HepG2 (cell line): Measurements from ENCODE around the gene TFEB. TPM values are rescaled to one million over a fixed set of nuclear protein-coding genes. Genes with fewer than 3 reads are reported as not detected.

ENCODE experiments used
- AGO2 ChIP-seq: fragments of 200-400 bp; formaldehyde crosslinking; optimal IDR thresholded peaks from 2 replicates; pipeline ENCODE3; 2017; ENCODE audit warnings: mild to moderate bottlenecking, low read depth, low read length, moderate library complexity
- AHR ChIP-seq: IDR thresholded peaks from 2 replicates; pipeline ENCODE4 v1.6.1; 2018; ENCODE audit warnings: missing genetic modification reagents, missing compliant biosample characterization
- HCFC1 ChIP-seq: fragments of 150-350 bp; IDR thresholded peaks from 2 replicates; pipeline ENCODE4 v1.6.1; 2014; ENCODE audit warnings: low read depth, low read length
- KDM1A ChIP-seq: IDR thresholded peaks from 2 replicates; pipeline ENCODE4 v1.6.1; 2016; ENCODE audit warnings: missing compliant biosample characterization
- KLF11 ChIP-seq: IDR thresholded peaks from 2 replicates; pipeline ENCODE4 v1.6.1; 2016; ENCODE audit warnings: missing compliant biosample characterization
- MBNL3 ChIP-seq: fragments of 250-450 bp; sonication (Bioruptor Pico); conservative IDR thresholded peaks from 2 replicates; pipeline ENCODE4 v1.8.0; 2022; ENCODE audit warnings: mild to moderate bottlenecking, inconsistent platforms
- MXD3 ChIP-seq: IDR thresholded peaks from 2 replicates; pipeline ENCODE4 v1.6.1; 2016; ENCODE audit warnings: mild to moderate bottlenecking, missing biosample characterization, missing genetic modification reagents
- NR0B2 ChIP-seq: sonication (generic); formaldehyde crosslinking; IDR thresholded peaks from 2 replicates; pipeline ENCODE4 v1.4.0; 2020; ENCODE audit warnings: mild to moderate bottlenecking, missing genetic modification reagents
- RBM39 ChIP-seq: fragments of 200-400 bp; formaldehyde crosslinking; IDR thresholded peaks from one replicate; pipeline ENCODE4 v1.6.1; 2018; ENCODE audit warnings: antibody characterized with exemption, mild to moderate bottlenecking, low read depth, low read length; ENCODE audit not compliant: poor library complexity, severe bottlenecking
- TFAP4 ChIP-seq: sonication (generic); IDR thresholded peaks from 2 replicates; pipeline ENCODE4 v1.6.1; 2016; ENCODE audit warnings: low read depth, borderline replicate concordance
- THAP11 ChIP-seq: IDR thresholded peaks from 2 replicates; pipeline ENCODE4 v1.6.1; 2016; ENCODE audit warnings: missing biosample characterization, missing genetic modification reagents
- ZBTB44 ChIP-seq: sonication (generic); formaldehyde crosslinking; IDR thresholded peaks from 2 replicates; pipeline ENCODE4 v1.4.0; 2020; ENCODE audit warnings: missing genetic modification reagents
- ZFP41 ChIP-seq: sonication (generic); formaldehyde crosslinking; IDR thresholded peaks from 2 replicates; pipeline ENCODE4 v1.4.0; 2020; ENCODE audit warnings: mild to moderate bottlenecking, missing genetic modification reagents, borderline replicate concordance
- ZFY ChIP-seq: sonication (generic); formaldehyde crosslinking; IDR thresholded peaks from 2 replicates; pipeline ENCODE4 v1.4.0; 2020; ENCODE audit warnings: missing genetic modification reagents
- ZNF383 ChIP-seq: sonication (generic); formaldehyde crosslinking; IDR thresholded peaks from 2 replicates; pipeline ENCODE4 v1.4.0; 2020; ENCODE audit warnings: missing genetic modification reagents, mild to moderate bottlenecking, borderline replicate concordance
- ZNF547 ChIP-seq: sonication (generic); formaldehyde crosslinking; IDR thresholded peaks from 2 replicates; pipeline ENCODE4 v1.5.1; 2020; ENCODE audit warnings: mild to moderate bottlenecking, missing genetic modification reagents
- ZNF558 ChIP-seq: sonication (generic); formaldehyde crosslinking; IDR thresholded peaks from 2 replicates; pipeline ENCODE4 v1.9.0; 2022; ENCODE audit warnings: mild to moderate bottlenecking, missing genetic modification reagents, borderline replicate concordance
- ZNF562 ChIP-seq: sonication (generic); formaldehyde crosslinking; IDR thresholded peaks from 2 replicates; pipeline ENCODE4 v1.8.0; 2022; ENCODE audit warnings: missing genetic modification reagents, borderline replicate concordance
- ZNF891 ChIP-seq: sonication (generic); formaldehyde crosslinking; IDR thresholded peaks from 2 replicates; pipeline ENCODE4 v1.5.0; 2020; ENCODE audit warnings: mild to moderate bottlenecking, missing genetic modification reagents
- polyA plus RNA-seq, 8 experiments: library from polyadenylated mRNA; depleted of rRNA in 3 of 8; stranded (reverse) in 7 of 8; unstranded in 1 of 8; fragments of >200 nt; fragmentation: Illumina TruSeq in 4 of 8; extraction: Trizol in 4 of 8; gene quantifications; 2 replicates each; pipeline versions ENCODE4 v1.2.1 to v1.2.3, GENCODE V29; 2011 to 2016; ENCODE audit warnings: low read depth in 4 of 8, missing spikeins in 1 of 8, mixed read lengths in 1 of 8; ENCODE audit not compliant: insufficient read depth in 1 of 8
- total RNA-seq, 5 experiments: library from RNA; depleted of rRNA; stranded (reverse); fragments of >200 nt; fragmentation: Illumina TruSeq; extraction: Trizol; gene quantifications; 2 replicates each; pipeline ENCODE4 v1.2.3, GENCODE V29; 2016; ENCODE audit warnings: low read depth in 1 of 5
- TF ChIP-seq, protein P1 (sequence below): sonication (generic); formaldehyde crosslinking; IDR thresholded peaks from 2 replicates; pipeline ENCODE4 v1.8.0; 2022; ENCODE audit warnings: missing genetic modification reagents, mild to moderate bottlenecking, borderline replicate concordance
- TF ChIP-seq, protein P2 (sequence below): sonication (generic); formaldehyde crosslinking; IDR thresholded peaks from 2 replicates; pipeline ENCODE4 v1.4.0; 2020; ENCODE audit warnings: missing genetic modification reagents, mild to moderate bottlenecking, borderline replicate concordance

The TFEB gene
- total and polyA plus RNA-seq, 2 of the 13 experiments (the other 11 are each of a cell fraction or from before 2014, with no cell fraction given), result 13.3 to 18.7 TPM

DNA sequence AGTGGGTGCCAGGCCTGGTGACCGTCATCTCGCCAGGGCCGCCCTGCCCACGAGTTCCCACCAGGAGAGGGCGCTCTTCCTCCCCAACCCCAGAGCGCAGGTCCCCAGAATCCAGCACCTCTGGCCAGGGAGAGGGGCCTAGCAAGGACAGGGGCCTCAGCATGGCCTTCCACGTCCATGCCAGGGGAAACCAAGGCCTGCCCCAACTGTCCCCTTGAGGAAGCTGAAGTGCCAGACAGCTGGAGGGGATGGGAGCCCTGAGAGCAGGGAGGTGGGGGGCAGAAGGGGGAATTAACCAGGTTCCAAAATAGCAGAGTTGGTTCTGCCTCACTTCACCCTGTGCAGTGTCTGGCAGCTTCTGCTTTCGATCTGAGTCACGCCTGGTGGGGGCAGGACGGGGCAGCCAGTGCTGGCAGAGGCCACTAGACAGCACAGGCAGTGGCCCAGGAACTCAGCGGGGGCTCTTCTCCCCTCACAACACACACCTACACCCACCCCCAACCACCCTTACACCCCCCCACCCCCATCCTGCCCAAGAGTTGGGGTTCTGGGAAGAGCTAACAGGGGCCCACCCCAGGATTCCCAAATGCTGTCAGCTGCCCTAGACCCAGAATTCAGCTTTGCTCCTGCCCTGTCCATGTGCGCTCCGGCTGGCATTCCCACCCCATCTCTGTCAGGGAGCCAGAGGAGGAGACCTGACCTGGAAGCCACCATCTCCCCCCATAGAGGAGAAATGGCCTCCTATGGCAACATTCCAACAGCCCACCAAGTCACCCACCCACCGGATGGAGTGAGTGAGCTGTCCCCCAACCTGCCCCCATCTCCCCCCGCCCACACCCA is 29.2 kb downstream of the TFEB start (continued):
- peak; percentile 29; the same call in 1 of the 2 replicates for TF ChIP-seq HCFC1
- no peak for TF ChIP-seq KDM1A (CRISPR knock-in tag)
- peak; percentile 34; the same call in 1 of the 2 replicates for TF ChIP-seq ZNF547
- TF ChIP-seq, protein P1, sequence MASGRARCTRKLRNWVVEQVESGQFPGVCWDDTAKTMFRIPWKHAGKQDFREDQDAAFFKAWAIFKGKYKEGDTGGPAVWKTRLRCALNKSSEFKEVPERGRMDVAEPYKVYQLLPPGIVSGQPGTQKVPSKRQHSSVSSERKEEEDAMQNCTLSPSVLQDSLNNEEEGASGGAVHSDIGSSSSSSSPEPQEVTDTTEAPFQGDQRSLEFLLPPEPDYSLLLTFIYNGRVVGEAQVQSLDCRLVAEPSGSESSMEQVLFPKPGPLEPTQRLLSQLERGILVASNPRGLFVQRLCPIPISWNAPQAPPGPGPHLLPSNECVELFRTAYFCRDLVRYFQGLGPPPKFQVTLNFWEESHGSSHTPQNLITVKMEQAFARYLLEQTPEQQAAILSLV (CRISPR knock-in tag), result peak; percentile 68; the same call in 1 of the 2 replicates
- TF ChIP-seq TFAP4, result no peak; the same call in none of the 2 replicates
- TF ChIP-seq, protein P2, sequence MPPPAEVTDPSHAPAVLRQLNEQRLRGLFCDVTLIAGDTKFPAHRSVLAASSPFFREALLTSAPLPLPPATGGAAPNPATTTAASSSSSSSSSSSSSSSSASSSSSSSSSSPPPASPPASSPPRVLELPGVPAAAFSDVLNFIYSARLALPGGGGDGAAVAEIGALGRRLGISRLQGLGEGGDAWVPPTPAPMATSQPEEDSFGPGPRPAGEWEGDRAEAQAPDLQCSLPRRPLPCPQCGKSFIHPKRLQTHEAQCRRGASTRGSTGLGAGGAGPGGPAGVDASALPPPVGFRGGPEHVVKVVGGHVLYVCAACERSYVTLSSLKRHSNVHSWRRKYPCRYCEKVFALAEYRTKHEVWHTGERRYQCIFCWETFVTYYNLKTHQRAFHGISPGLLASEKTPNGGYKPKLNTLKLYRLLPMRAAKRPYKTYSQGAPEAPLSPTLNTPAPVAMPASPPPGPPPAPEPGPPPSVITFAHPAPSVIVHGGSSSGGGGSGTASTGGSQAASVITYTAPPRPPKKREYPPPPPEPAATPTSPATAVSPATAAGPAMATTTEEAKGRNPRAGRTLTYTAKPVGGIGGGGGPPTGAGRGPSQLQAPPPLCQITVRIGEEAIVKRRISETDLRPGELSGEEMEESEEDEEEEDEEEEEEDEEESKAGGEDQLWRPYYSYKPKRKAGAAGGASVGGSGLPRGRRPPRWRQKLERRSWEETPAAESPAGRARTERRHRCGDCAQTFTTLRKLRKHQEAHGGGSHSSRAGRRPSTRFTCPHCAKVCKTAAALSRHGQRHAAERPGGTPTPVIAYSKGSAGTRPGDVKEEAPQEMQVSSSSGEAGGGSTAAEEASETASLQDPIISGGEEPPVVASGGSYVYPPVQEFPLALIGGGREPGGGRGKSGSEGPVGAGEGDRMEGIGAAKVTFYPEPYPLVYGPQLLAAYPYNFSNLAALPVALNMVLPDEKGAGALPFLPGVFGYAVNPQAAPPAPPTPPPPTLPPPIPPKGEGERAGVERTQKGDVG (CRISPR knock-in tag), result peak; percentile 82; the same call in 1 of the 2 replicates
- TF ChIP-seq ZNF562, result no peak
- TF ChIP-seq ZNF891 (CRISPR knock-in tag), result peak; percentile 85; the same call in 1 of the 2 replicates
- no peak; the same call in 1 of the 2 replicates for TF ChIP-seq MXD3 (CRISPR knock-in tag)
- peak; percentile 83 for TF ChIP-seq THAP11
- no peak for TF ChIP-seq ZNF383 (CRISPR knock-in tag)
- TF ChIP-seq ZFY (CRISPR knock-in tag), result peak; percentile 76
- TF ChIP-seq MBNL3 (CRISPR knock-in tag), result no peak
- TF ChIP-seq AHR (CRISPR knock-in tag), result peak; percentile 30; the same call in 1 of the 2 replicates
- no peak for TF ChIP-seq ZNF558
- TF ChIP-seq ZFP41, result peak; percentile 45; the same call in 1 of the 2 replicates
- TF ChIP-seq NR0B2 (CRISPR knock-in tag), result no peak
- TF ChIP-seq KLF11 (CRISPR knock-in tag), result 0 out of 2 replicates have a peak, but pooled peaks have one; percentile 39
- no peak for TF ChIP-seq ZBTB44
- TF ChIP-seq RBM39, result peak; percentile 58
- TF ChIP-seq AGO2, result peak; percentile 24
